ENCODE measurements around the gene MBOAT2.

GRCh38 chr2:8886202-8886518 lies 117.3 kb downstream of the MBOAT2 start:
- TF ChIP-seq CTCF (conservative IDR thresholded peaks at IDR 0.05 in 1 of 2, IDR thresholded peaks at IDR 0.05 in 1 of 2; ENCODE audit: extremely low read depth in 1 of 2, insufficient read depth in 1 of 2, low read depth in 1 of 2, low read length in 2 of 2) (no peak), EZH2 (IDR thresholded peaks at IDR 0.05; ENCODE audit: borderline replicate concordance, low read length) (no peak)
